ENCODE data around the gene POLQ.
"Not testable (repeated sequence)": the region's sequence is repeated elsewhere in the genome, so short reads cannot be mapped to it uniquely, and the experiment has no call there.

The POLQ gene

DNA sequence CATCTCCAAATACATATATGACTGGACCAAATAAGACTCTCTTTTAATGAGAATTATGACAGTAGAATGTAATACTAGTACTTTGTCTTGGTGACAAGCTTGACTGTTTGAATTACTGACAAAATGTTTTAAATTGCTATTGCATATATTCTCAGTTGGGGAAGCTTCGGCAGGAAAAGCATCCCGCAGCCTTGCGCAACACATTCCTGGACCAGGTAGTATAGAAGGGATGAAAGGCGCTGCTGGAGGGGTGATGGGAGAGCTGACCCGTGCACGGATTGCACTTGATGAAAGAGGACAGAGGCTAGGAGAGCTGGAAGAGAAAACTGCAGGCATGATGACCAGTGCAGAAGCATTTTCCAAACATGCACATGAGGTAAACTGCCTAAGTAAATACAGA, 127.6 kb downstream of the POLQ start:
- no peak for DNase-seq (ENCODE audit: low spot score)

DNA sequence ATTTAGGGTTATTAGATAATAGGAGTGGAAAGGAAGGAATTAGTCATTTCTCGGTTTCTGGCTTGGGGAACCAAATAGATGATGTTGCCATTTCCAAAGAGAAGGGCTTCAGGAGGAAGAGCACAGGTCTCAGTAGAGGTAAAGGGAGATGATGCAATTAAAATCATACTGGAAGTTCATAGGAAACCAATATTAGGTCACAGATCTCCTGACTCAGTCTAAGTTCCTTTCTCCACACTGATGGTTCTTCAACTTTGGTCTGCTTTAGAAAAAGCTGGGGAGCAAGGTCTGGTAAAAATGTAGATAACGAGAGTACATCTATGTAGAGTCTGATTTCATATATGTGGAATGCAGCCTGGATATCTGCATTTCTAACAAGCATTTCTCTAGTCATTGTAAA, 130.9 kb downstream of the POLQ start:
- DNase-seq (ENCODE audit: low spot score), result no peak

DNA sequence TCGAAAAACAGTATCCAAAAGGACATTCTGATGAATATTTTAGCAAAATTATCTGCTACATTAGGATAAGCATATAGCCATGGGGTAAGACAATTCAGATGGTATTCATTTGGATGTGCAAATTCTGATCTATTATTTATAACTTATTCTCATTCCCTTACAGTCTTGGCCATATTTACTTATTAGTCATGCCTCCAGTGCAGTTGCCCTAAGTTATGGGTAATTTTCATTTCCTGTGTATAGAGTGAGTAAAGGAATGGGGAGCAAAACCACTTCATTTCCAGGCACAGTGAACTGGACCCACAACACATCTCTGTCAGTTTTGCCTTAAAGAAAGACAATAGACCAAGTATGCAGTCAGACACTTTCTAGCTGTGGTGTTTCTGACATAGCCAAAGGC, 134.3 kb downstream of the POLQ start:
- DNase-seq (ENCODE audit: low spot score), result peak; percentile 16

DNA sequence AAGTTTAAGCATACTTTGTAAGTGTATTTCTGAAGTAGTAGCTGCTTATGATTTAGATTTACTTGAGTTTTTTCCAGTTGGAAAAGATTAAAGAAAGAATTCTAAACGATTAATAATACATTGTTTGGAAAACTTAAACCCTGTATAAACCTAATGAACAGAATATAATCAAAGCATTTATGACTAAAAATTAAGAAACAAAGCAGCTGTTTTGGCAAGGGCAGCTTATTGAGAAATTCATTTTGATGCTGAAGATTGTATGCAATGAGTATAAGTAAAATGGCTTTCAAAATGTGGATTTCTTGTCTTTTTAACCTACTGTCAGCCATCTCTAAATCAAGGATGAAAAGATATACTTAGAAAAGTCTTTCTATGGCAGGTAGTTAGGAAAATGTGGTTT, 140.2 kb downstream of the POLQ start:
- no peak for DNase-seq (ENCODE audit: low spot score)

DNA sequence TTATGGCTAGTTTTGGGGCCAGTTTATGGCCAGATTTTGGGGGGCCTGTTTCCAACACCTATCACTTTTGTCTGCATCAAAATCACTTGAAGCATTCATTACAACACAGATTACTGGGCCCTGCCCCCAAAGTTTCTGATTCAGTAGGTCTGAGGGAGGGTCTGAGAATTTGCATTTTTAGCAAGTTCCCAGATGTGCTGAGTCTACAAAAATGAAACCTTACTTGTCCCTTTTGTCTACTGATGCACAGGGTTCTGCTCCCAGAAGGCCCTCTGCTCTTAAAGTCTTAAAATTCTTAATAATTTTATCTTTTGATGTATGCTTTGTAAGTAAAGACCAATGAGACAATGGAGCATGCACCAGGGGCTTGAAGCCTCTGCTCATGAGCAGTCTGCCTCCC, 146.0 kb downstream of the POLQ start:
- DNase-seq (ENCODE audit: low spot score), result no peak

DNA sequence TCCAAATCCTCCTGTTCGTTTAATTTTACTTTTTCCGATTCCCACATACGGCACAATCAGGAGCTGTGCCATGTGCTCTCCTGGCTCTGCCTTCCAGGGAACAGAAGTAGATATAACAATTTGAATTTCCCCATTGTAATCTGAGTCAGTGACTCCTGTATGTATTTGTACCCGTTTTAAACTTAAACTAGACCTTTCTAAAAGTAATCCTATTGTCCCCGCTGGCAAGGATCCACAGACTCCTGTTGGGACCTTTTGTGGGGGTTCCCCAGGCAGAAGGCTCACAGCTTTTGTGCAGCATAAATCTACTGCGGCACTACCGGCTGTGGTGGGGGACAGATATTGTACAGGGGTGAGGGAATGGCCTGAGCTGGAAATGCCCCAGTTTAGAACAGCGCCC, 147.7 kb downstream of the POLQ start:
- not testable (repeated sequence) for DNase-seq (ENCODE audit: low spot score)

DNA sequence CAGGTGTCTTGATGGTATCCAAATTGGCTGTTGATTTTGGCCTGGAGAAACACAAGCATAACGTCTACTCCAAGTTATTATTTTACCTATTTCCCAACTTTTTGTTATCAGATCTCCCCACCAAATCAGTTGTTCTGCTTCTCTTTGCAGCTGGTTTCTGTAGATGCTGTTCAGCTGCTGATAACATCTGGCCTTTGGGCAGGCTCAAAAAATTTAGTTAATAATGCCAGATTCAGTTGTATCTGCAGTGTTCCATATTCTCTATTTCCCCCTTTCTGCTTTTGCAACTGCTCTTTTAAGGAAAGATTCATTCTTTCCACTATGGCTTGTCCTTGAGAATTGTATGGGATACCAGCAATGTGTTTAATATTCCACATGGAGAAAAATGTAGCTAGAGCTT, 149.8 kb downstream of the POLQ start:
- DNase-seq (ENCODE audit: low spot score), result not testable (repeated sequence)

DNA sequence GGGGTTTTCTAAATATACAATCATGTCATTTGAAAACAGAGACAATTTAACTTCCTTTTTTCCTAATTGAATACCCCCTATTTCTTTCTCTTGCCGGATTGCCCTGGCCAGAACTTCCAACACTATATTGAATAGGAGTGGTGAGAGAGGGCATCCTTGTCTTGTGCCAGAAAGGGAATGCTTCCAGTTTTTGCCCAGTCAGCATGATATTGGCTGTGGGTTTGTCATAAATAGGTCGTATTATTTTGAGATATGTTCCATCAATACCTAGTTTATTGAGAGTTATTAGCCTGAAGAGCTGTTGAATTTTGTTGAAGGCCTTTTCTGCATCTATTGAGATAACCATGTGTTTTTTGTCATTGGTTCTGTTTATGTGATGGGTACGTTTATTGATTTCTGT, 157.5 kb downstream of the POLQ start:
- DNase-seq (ENCODE audit: low spot score), result not testable (repeated sequence)

Measured in kidney tubule cell (primary cell).